ENCODE data around the gene LY6G6F.

Gene LY6G6F

DNA sequence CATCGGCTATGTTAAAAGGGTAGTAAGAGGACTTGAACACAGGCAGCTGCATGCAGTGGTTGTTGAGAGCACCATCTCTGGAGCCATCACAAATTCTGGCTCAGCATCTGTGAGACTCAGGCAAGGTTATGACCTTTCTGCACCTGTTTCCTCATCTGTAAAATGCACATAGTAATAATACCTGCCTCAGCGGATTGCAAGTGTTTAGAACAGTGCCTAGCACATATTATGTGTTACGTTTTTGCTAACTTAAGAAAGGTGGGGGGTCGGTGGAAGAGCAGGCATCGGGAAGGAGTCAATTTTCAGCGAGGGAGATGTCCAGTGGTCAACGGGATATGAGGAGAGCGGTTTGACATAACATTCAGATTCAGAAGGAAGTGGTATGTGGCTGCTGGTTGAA, 28.7 kb upstream of the LY6G6F start:
- DNase-seq = no peak

GRCh38 chr6:31680226-31681134, 26.2 kb upstream of the LY6G6F start, which contains the start of gene LY6G5C:
LY6G5C (minus strand) TSS chr6:31681067; CDS start chr6:31680373, 694 bp downstream.
- DNase-seq = peak; percentile 25

- no peak for DNase-seq
Measured at GRCh38 chr6:31681135-31681671, 25.5 kb upstream of the LY6G6F start.

DNA sequence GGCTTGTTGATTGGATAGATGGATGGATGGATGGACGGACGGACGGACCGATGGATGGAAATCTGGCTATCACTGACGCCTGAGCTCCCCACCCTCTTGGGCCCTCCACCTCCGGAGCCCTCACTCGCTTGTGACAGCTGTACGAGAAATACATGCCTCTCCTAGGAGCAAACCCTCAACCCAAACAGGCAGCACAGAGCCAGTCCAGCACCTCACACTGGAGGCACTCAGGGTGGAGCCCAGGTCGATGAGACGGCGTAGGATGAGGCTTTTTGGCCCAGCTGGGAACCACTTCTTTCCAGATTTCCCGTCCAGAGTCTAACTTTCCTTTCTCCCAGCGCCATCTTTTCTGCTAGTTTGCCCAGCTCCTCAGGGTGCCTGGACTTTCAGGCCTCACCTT, 23.1 kb upstream of the LY6G6F start:
- DNase-seq = no peak

DNA sequence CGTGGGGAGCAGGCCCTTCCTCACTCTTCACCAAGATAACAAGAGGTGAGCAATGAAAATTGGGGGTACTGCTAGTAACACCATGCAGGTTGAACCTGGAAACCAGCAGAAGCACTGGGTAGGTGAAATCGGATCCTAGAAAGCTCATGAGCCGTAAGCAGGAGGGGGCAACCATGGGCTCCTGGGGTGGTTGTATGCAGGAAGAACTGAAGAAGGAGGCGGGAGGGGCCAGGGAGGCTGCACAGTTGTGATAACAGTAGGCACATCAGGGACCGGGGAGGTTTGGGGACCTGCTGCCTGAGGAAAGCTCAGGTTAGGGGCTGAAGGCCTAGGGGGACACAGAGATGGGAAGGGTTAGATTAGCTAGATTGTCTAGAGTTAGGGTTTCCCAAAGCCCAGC, 20.2 kb upstream of the LY6G6F start:
- no peak for DNase-seq

GRCh38 chr6:31687321-31687720, 19.3 kb upstream of the LY6G6F start:
- DNase-seq = no peak

DNA sequence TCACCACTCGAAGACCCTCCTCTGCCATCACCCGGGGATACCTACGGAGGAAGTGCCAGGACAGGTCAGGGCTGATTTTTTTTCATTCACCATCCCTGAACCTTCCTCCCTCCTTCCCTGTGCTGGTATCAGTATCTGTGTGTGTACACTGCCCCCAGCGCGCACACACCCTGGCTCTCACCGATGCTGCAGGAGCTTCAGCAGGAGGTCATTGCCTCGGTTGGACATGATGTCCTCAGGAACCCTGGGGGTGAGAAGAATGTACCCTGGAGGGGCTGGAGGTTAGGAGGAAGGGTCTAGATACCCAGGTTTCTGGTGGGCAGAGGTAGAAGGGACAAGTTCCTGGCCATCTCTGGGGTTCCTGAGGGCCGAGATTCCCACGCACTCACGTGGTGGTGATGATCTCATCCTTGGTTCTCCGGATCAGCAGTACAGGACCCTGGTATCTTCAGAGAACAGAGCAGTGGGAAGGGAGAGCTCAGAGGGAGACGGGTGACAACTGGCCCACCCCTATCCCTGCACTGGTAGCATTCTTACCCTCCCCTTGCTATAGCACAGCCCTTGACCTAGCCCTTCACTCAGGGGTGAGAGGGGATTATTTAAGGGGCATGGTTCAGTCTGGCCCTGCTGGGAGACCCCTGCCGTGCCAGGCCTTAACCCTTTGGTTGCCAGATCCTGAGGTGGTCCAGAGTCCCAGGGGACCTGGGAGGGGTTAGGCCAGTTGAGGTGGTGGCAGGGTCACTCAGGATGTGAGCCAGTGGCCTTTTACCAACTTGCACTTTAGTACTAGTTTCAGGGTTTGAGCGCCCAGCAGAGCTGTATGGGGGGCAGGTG, 18.6 kb upstream of the LY6G6F start:
- DNase-seq = no peak

DNA sequence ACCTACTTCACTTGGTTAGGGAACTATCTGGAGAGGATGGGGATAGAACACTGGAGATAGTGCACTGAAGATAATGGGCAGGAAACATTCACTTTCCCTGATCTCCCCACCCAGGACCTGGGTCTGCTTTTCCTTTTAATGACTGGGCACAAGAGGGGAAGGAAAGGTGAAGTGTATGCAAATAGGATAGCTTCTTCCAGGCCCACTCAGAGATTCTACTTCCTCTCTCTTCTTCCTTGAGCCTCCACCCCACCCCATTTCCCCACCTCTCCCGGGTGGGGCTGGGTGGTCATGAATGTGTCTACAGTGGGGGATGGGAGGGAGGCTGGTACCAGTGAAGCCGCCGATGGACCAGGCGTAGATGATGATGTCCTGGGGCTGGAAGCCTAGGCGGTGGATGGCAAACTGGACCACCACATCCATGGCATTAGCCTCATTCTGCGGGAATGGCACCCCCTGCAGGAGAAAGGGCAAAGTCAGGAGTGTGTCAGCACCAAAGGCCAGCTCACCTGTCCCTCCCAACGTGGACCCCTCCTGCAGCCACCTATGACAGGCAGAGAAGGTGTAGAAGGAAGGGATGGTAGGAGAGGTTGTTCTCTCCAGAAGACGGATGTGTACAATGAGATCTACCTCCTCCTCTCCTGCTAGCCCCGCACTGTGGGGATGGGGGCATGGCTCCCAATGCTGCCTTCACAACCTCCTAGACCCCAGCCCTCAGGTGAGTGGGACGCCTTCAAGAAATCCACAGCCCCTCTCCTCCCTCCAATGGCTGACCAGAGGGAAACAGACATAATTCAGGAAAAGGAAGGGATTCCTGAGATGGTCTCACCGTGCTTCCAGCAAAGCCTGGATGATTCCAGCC, 17.2 kb upstream of the LY6G6F start:
- no peak for DNase-seq

- DNase-seq = no peak
Measured at GRCh38 chr6:31690231-31691077, 16.2 kb upstream of the LY6G6F start.

DNA sequence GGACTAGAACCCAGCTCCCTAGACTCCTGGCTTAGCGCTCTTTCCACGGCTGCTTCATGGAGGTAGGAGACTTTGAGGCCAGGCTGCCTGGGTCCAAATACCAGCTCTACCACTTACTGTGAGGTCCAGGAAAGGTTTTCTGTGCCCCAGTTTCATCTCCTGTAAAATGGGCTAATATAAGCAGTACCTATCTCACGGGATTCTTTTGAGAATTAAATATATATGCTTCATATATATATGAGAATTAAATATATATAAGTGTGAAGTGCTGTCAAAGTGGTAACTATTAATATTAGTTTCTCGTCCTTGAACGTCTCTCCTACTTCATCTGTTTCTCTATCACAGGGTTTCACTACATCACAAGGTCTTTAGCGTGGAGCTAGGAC, 15.6 kb upstream of the LY6G6F start:
- no peak for DNase-seq

DNA sequence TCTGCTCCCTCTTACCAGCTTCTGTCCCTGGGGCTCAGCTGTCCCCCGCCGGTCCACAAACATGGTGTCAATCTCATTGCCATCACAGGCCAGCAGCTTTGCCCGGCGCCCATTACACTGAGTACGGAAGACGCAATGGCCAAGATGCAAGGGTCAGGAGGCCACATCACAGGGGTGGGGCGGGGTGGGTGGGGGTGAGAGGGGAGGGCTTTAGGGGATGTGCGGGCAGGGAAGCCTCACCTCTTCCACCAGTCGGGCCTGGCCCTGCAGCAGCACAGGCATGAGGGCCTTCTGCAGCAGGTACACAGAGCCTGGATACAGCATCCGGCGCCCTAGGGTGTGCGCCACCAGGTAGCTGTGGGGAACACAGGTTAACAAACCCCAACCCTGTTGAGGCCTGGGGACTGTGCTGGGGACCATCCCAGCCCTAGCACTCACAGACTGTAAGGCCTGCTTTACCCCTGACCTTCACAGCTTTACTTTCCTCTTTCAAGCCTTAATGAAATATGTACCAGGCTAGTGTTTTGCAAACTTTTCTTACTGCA, 15.0 kb upstream of the LY6G6F start:
- no peak for DNase-seq

GRCh38 chr6:31692353-31692752, 14.3 kb upstream of the LY6G6F start:
- no peak for DNase-seq

DNA sequence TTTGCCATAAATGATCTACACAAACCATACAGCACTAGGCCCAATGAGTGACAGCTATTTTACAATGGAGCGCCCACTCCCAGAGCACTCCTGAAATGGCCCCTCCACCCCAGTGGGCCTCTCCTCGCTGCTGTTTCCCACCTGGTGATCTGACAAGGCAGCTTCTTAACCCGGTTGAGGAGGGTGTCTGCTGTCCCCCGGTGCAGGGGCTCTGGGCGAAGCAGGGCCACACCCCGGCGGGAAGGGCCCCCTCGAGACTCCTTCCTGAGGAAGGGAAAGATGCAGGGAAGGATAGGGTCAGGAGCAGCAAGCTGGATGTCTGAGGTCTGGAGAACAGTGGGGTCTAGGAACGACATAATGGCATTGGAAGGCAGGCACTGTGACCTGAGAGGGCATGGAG, 13.8 kb upstream of the LY6G6F start:
- no peak for DNase-seq

- no peak for DNase-seq
Measured at GRCh38 chr6:31693535-31693934, 13.1 kb upstream of the LY6G6F start.

- no peak for DNase-seq
Measured at GRCh38 chr6:31697555-31697954, 9.1 kb upstream of the LY6G6F start.

DNA sequence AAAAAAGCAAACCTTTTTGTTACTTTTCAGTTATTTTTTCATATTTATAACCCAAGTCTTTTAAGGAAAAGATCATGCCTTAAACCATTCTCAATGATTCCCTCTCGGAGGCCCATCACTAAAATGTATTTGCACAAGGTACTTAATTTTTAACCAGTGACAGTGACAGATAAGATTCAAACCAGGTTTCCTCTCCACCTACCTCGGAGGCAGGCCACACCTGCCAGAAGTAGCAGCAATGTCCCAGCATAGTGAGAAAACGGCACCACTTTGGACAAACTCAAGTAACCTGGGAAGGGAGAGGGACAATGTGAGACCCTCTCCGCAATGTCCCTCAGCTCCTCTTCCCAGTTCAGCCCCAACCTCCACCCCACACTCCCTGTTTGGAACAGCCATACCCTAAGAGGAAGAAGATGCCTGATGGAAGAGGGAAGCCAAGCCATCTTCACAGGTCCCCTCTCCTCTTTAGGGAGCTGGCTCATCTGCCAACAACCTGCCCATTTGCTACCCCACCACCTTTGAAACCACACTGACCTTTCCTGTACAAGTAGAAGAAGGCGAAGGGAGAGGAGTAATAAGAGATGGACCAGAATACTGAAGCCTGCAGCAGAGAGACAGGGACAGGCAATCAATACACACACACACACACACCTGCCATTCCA, 5.8 kb upstream of the LY6G6F start:
- DNase-seq = no peak

- no peak for DNase-seq
Measured at GRCh38 chr6:31701666-31702404, 4.8 kb upstream of the LY6G6F start.

GRCh38 chr6:31702405-31702818, 4.3 kb upstream of the LY6G6F start:
- no peak for DNase-seq

GRCh38 chr6:31702819-31703716, 3.6 kb upstream of the LY6G6F start, which contains the start of gene ABHD16A:
ABHD16A (minus strand) TSS chr6:31703324; CDS start chr6:31703281, 43 bp downstream.
- DNase-seq = peak; percentile 87
